ENCODE data around the gene CTDSP1.

- TF ChIP-seq POLR2AphosphoS5 (IDR thresholded peaks at IDR 0.05): no peak
- TF ChIP-seq POLR2A (IDR thresholded peaks at IDR 0.05): no peak
These were observed 4.1 kb downstream of the CTDSP1 start for GRCh38 chr2:218403810-218404209.

Measured in transverse colon (tissue), 3 donors.